IPS-NIHi11 (cell line): ENCODE data around the gene LGMN.
A peak's percentile ranks its signal among the peaks of the same experiment; 100 is the strongest.

Experiments
- DNase-seq: peaks from one replicate; pipeline ENCODE4 v3.0.0; 2012; ENCODE audit warnings: mixed read lengths, low spot score

LGMN gene

DNA sequence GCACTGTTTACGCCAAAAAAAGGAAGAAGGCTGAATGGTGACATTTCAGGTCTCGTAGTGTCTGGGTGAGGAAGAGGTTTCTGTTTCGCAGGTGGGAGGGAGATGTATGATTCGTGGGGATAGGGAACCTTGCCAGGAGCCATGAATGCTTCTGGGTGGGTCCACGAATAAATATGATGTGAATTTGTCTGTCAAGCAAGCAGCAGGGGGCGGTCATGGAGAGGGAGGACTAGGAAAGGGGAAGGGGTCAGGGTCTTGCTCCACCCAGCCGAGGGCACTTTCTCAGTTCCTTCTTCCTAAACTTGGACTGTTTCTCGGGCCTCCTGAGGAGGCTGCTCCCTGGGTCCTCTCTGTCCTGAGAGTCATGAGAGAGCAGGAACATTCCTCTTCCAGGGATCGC is 72.5 kb downstream of the LGMN start:
- DNase-seq = no peak

DNA sequence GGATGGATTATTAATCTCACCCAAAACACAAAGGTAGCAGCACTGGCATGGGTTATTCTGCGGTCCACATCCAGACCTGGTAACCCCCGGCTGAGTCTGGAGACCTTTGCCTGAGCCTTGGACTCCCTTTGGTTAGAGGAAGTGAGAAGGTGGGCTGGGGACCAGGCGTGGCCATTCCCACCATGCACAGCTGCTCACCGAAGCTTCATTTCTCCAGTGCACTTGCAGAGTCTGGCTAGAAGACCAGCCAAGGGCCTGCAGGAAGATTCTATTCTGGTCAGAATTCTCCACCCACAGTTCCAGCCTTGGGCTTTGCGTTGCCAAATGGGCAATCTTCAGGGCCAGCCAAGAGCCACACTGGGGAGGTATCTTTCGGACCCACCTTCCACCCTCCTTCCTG is 73.0 kb downstream of the LGMN start:
- DNase-seq = no peak

DNA sequence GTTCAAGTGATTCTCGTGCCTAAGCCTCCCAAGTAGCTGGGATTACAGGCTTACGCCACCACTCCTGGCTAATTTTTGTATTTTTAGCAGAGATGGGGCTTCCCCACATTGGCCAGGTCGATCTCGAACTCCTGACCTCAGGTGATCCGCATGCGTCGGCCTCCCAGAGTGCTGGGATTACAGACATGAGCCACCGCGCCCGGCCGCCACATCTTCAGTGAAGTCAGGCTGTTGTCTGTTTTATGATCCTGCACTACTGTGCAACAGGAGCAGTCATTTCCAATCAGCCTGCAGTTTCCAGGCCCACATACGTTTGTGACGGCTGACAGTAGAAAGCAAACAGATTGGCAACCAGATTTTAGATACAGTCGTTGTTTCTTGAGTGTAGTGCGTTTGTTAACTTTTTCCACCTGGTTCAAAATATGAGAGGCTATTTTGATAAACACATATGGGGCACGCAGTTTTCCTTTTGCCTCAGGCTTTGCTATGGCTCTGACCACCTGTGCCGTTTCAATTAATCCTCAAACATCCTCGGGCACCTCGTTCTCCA is 74.8 kb downstream of the LGMN start:
- no peak for DNase-seq

DNA sequence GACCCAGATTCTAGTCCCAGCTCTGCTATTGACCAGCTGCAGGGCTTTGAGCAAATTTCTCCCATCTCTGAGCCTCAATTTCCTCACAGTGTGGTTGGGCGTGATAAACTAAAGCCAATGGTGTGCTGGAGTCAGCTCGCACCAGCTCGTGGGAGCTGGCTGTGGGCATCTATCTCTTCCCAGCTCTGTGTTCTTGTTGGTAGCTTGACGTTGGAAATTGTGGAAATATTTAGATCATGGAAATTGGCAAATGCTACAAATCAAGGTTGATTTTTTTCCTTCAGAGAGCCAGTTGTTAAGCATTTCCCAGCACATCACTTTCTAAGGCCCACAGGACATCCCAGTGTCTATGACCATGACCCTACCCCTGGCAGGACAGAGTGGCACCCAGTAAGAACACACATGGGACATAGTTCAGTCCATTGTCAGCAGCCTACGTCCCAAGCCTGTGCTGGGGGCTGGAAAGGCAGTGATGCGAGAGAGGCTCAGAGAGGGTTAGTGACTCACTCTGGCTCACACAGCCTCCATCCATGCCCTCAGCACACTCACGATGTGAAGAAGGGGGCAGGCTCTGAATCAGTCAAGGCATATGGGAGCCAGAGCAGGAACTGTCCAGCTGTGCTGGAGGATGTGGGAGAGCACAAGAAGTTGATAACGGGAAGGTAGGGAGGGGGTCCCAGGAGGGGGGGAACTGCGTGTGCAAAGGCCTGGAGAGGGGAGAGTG is 77.6 kb downstream of the LGMN start:
- no peak for DNase-seq

DNA sequence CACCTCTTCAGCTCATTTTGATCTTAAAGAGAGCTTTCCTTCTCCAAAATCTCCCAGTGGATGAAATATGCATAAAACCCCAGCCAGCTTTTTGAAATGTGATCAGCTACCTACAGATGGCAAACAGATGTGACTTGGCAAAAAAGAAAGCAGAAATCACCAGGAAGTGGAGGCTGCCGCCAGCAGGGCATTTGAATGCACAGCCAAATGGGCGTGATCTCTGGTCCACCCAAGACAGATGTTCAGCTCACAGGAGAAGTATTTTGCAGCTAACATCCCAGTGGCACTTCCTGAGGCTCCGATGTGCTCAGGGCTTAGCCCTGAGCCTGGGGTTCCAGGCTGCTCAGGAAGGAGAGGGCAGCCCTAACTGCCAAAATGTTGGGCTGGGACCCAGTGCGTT is 78.3 kb downstream of the LGMN start:
- DNase-seq = peak; percentile 45

DNA sequence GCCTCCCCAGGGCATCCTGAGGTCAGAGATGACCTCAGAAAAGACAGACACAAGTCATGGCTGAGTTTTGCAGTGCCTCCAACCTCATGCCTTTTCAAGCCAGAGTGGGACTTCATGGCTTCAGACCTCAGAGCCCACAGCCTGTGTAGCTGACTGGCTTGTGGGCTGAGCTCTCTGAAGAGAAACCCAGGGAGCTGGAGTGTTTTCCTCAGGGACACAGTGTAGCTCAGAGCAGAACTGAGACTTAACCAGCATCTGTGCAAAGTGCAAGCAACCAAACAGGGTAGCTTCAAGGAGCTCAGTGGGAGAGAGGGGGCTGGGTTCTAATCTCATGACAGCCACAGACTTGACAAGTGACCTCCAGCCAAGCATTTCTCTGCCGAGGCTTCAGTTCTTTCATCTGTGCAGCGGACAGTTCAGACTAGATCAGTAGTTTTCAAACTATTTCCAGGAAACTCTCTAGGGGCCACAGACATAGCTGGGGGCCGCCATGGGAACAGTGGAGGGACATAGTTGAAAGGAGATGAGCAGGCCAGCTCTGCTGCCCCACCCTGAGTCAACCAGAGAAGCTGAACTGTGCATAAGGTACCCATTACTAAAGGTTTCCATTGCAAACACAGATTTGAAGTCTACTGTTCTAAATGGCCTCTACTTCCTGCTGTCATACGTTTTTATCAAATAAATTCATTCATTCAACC is 80.0 kb downstream of the LGMN start:
- no peak for DNase-seq

DNA sequence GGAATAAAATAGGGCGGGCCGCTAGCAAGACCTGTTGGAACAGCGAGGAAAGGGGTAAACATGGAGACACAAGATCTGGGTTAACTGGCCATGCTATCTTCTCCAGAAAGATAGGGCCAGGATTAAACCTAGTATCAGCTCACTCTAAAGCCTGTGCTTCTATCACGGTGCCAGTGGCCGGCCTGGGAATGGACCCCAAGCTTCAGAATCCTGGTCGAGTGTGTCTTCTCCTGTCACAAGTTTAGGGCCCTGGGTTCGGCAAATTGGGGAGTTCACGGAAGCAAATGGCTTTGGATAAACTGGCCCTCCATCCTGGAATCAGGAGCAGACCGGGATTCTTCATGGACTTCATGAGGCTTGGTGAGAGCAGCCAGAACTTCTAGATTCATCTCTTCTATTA is 82.2 kb downstream of the LGMN start:
- DNase-seq = no peak

DNA sequence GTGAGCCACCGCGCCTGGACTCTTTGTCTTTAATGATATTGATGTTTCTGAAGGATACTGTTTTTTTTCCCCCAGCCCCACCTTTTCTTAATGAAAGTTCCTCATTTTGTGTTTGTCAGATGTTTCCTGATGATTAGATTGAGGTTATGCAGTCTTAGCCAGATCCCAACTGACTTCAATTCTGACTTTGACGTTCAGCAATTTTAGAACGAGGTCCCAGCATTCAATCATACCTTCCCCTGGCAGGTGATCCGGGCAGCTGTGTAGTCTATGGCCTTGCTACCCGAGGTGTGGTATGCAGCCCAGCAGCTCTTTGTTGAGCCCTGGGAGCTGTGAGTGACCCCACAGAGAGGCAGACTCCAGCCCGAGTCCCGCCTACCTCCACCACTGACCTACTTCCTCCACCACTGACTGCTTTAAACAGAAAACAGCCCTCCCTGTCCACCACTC is 82.7 kb downstream of the LGMN start:
- DNase-seq = peak; percentile 33

DNA sequence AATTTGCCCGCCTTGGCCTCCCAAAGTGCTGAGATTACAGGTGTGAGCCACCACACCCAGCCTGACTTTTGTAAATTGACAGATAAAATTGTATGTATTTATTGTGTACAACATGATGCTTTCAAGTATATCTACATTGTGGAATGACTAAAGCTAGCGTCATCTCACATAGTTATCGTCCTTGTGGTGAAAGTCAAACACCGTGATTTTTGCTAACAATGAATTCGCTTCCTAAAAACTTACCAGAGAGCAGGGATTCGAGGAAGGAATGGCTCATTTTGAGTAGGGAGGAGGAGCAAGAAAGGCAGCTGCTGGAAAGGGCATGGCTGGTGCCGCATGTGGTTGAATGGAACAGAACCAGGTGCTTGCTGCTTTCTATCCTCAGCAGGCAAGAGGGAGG is 85.4 kb downstream of the LGMN start:
- no peak for DNase-seq

DNA sequence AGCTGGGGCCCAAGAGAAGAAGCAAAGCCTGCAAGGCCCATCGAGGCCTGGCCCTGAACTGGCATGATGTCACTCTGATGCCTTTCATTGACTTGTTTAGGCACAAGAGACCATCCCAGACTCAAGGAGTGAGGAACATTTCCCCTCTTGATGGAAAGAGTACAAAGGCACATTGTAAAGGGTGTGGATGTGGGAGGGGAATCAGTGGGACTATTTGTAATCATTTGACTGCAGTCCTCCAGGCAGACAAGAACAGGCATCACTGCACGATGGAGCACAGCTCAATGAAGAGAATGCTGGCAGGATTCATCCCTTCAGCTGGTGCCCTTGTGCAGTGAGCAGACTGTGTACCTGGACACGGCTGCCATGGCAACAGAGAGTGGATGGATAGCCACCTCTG is 87.9 kb downstream of the LGMN start:
- no peak for DNase-seq

DNA sequence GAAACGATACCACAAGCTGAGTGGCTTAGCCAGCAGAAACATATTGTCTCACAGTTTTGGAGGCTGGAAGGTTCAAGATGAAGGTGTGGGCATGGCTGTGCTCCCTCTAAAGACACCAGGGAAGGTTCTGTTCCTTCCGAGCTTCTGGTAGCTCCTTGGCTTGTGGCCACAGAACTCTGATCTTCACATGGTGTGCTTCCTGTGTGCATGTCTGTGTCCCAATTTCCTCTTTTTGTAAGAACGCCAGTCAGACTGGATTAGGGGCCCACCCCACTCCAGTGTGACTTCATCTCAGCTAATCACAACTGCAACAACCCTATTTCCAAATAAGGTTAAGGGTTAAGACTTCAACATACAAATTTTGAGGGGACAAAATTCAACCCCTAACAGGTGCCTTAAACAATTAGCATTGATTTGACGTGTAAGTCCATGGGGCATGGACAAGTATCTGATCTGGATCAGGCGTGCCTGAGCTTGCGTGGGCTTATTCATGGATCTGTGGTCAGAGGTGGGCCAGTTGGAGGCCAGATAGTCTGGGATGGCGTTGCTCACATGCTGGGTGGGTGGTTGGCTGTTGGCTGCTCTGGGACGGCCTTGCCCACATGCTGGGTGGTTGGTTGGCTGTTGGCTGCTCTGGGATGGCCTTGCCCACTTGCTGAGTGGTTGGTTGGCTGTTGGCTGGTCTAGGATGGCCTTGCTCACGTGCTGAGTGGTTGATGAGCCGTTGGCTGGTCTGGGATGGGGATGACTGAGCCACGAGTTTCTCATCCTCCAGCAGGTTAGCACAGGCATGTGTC is 88.5 kb downstream of the LGMN start:
- DNase-seq = no peak

DNA sequence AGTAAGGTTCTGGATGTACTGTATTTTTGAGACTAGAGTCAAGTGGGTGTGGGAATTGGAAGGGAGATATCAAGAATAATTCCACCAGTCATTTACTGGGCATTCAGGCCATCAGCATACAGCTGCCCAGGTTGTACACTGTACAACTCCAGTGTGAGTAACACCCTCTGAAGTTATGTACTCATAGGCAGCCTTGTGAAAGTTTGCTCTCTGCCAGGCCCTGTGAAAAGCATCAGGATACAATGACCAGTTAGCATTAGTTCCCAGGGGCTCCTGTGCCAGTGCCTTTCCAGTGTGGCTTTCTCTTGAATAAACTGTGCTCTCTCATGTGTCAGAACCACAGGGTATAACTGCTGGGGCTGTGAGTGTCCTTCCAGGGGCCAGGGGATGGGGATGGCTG is 89.7 kb downstream of the LGMN start:
- no peak for DNase-seq

DNA sequence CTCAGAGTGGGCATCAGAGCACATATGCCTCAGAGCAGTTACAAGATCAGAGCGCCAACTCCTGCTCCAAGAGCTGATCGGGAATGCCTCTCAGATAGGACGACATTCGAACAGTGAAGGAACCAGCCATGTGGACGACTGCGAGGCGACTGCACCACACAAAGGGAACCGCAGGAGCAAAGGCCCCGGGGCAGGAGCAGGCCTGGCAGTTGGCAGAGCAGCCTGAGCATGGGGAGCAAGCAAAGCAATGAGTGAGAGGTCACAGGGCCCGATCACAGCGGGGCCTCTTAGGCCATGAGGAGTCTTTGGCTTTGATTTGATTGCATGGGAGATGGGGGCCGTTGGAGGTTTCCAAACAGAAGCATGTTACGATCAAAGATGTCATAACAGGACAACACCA is 90.3 kb downstream of the LGMN start:
- DNase-seq = no peak

DNA sequence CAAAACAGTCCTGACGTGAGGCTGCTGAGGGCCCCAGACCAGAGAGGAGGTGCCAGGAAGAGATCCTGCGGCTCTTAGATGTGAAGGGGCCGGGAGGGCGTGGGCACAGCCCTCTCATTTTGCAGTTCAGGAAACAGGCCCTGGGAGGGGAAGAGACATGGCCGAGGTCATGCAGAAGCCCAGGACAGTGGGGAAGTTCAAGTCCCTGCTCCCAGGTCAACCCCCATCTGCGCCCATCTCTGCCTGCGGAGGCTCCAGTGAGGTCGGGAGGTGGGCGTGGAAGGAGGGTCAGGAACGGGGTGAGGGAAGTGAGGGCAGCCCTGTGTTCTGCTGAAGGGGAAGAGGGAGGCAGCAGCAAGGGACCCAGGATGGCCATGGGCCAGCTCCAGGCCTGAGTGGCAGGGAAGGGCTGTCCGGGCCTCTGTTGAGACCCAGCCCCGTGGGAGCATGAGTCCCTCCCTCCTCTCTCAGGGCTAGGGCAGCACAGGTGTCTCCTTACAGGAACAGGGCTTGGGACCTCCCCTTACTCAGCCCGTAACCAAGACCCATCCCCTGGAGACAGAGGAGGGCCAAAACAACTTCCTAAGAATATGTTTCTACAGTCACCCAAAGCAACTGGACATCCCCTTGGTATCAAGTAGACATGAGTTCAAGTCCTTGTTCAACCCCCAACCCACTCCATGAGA is 90.8 kb downstream of the LGMN start:
- no peak for DNase-seq

DNA sequence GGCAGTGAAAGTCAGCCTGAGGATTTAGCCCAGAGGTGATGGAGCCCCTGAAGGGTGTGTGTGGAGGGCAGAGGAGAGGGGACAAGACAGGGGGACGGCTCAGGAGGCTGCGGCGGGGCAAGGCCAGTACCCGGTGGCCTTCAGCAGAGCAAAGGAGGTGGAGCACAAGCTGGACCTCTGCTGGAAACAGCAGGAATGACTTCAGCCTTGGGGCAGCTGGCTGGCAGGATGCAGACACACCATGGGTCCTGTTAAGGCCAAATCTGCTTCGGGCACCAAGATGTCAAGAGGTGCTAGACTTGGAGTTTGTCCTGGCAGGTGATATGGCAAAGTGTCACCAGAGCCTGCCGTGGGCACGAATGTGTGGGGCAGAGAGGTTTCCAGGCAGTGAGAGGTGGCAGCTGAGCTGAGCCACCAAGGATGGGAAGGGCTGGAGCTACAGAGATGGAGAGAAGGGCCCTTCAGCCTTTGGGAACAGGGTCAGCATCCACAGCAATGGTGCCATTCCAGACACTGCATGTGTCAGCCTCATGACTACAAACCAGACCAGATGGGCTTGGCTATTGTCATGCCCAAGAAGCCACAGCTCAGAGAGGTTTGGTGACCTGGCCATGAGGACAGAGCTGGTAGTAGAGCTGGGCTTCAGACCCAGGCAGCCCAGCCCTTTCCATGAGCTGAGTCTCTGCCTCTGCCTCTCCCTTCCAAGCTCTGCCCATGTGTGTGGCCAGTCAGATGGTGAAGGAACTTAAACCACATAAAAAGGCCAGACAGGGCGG is 91.9 kb downstream of the LGMN start:
- DNase-seq = peak; percentile 40

DNA sequence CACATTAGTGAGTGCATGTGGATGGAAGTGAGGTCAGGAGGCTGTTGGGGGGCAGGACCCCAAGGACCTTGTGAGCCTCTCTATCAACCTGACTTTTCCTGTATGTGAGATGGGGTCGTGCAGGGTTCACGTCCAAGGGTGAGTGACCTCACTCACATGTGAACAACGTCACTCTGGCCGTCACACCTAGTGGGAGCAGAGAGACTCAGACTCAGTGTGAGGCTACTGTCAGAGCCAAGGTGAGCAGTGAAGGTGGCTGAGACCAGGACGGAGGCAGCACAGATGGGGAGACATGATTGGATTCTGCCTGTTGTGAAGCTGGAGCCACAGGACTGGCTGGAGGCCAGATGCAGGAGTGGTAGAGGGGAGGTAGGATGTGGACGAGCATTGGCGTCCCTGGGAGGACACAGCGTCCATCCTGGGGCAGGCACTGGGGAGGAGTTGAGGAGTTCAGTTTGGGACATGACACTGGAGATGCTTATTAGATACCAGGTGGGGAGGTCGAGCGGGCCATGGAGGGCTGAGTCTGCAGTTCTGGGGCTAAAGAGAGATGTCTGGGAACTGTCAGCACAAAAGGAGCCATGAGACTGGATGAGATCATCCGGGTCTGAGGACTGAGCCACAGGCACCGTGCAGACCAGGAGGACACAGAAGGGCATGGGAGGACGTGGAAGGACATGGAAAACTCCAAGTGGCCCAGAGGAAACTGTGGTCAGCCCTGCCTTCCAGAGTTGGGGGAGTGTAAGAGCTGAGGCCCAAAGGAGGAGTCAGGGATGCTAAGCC is 92.8 kb downstream of the LGMN start:
- DNase-seq = no peak

DNA sequence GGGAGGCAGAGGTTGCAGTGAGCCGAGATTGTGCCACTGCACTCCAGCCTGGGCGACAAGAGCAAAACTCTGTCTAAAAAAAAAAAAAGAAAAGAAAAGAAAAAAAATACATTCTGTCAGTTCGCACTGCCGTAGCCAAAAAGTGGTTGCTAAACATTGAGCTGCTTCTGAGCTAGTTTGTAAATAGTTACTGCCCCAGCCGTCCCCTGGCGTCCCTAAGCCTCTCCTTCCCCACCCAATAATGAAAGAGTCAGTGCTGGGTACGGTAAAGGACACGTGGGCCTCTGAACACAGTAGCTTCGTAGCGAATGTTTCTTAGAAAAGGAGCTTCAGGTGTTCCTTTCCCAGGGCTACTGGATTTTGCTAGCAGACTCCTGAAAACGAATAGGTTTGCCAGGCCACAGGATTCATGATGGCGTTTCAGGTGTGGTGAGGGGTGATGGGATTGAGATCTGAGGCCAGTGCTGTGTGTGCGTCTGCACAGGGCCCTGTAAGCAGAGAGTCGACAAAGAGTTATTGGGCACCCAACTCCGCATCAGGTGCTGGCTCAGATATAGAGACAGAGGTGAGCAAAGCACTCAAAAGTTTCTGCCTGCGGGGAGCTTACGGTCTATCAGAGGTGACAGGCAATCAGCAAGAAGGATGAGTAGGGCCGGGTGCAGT is 94.1 kb downstream of the LGMN start:
- no peak for DNase-seq
